DMS153 treated with DMSO at 0.1 percent for 48 hours (cell line): ENCODE results near the gene SV2B.
"Not testable (repeated sequence)": the region's sequence is repeated elsewhere in the genome, so short reads cannot be mapped to it uniquely, and the experiment has no call there.

Experiments used
- DNase-seq: peaks from one replicate; lab custom pipeline; 2025; ENCODE audit not compliant: unreplicated experiment; lab: John Stamatoyannopoulos, UW

SV2B gene

DNA sequence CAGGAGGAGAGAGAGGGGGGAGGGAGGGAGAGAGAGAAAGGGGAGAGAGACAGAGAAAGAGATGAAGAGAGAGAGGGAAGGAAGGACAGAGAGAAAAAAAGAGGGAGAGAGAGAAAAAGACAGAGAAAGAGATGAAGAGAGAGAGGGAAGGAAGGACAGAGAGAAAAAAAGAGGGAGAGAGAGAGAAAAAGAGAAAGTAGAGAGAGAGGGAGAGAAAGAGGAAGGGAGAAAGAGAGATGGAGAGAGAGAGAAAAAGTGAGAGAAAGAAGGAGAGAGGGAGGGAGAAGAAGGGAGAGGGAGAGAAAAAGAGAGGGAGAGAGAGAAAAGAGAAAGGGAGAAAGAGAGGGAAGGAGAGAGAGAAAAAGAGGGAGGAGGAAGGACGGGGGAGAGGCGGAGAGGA lies 204.2 kb downstream of the SV2B start:
- DNase-seq = no peak

GRCh38 chr15:91304786-91305185 lies 204.7 kb downstream of the SV2B start:
- DNase-seq = no peak

- no peak for DNase-seq
These were observed 206.1 kb downstream of the SV2B start for GRCh38 chr15:91306144-91306543.

DNA sequence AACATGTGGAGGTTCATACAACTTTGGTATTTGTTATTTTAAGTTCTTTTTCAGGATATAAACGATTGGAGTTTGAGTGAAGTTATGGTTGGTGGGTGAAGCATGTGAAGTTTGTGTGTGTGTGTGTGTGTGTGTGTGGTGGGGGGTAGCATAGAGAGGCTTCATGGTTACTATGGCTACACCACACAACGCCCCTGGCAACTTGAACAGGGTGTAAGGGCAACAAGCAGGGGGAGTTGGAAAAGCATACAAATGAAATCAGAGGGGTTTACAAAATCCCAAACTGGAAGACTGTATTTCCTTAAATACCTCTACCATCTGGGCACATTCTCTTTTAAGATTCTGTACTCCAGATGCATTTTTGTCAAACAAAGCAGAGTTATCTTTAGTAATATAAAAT lies 207.5 kb downstream of the SV2B start:
- DNase-seq = no peak

- no peak for DNase-seq
These were observed 208.1 kb downstream of the SV2B start for GRCh38 chr15:91308199-91308598.

GRCh38 chr15:91308855-91309254 lies 208.8 kb downstream of the SV2B start:
- DNase-seq = no peak

DNA sequence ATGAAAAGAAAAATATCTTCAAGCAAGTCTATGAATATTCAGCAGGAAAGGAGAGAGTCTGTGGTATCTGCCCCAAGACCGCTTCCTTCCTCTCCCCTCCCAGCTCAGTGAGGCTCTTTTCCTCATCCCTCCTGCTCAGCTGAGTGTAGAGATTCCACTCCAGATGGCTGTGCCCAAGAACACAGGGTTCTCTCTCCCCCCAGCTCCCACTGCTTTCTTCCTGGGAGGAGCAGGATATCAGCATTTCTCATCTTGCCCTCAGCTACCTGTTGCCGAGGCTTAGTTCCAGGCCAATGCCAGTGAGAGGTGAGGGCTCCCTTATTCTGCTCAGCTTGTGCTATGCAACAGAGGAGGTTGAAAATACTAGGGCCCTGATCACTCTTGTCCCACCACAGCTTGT lies 211.9 kb downstream of the SV2B start:
- DNase-seq = no peak

- no peak for DNase-seq
These were observed 216.1 kb downstream of the SV2B start for GRCh38 chr15:91316126-91316525.

- no peak for DNase-seq
These were observed 218.5 kb downstream of the SV2B start for GRCh38 chr15:91318516-91318915.

DNA sequence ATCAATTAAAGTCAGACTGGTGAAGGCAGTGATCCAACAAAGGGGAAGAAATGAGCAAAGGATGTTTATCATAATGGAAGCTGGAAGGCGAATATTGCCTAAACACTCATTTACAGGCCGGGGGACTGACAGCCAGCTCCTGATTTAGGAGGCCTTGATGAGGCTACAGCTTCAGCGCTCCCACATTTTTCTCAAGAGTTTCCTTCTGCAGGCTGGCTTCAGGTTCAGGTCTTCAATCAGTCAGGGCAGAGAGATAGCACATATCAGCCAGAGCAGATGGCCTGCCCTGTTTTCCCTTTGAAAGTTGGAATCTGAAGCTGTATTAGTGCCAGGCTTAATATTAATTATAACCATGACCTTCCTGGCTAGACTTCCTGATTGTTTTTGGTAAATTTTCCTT lies 218.9 kb downstream of the SV2B start:
- no peak for DNase-seq

GRCh38 chr15:91319371-91320059 lies 219.5 kb downstream of the SV2B start:
- no peak for DNase-seq

GRCh38 chr15:91320101-91320500 lies 220.0 kb downstream of the SV2B start:
- DNase-seq = no peak

DNA sequence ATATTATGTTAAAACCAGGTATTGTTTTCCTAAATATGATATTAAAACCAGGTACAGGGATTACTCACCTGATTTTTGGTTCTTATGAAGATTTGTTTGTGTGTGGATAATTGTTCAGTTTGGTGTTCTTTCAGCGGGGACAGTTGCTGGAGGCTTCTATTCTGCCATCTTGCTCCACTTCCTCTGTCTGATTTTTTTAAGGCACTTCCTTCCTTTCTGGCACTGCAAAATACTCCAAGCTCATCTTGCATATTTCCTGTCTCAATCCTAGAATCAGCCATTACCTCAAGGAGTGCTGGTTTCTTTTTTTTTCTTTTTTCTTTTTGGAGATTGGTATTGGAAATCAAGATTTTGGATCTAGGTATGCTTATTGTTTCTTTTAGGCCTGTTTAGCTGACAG lies 229.9 kb downstream of the SV2B start:
- no peak for DNase-seq

GRCh38 chr15:91331581-91331980 lies 231.5 kb downstream of the SV2B start:
- no peak for DNase-seq

DNA sequence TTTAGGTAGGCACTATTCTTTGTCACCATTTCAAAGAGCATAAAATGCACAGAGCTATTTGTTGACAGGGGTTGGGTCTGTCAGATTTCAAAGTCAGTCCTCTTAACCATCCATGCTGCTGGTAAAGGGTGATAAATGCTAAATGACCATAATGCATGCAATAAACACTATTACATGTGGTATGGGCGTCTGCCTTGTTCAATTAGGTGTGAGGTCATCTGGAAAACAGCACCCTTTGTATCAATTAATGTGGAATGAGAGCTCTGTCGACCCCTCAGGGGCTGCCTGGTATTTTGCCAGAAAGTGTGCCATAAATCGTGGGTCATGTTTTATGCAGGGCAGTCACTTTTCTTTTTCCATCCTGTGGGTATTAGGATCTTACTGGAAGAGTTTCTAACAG lies 235.6 kb downstream of the SV2B start:
- DNase-seq = no peak

DNA sequence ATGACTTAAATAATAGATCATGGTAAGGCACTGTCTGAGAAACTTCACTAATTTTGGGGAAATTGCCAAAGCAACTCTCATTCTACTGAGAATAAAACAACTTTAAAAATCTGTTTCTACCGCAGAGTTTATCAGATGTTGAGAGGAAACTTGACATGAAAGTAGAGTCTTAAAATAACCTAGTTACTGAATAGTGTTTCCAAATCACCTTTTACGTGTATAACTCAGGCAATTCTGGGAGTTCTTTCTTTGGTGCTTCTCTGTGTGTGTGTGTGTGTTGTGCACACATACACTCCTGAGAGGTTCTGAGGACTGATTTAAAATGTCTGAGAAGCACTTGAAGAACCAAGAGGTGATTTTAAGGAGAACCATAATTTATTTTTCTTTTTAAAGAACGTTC lies 236.6 kb downstream of the SV2B start:
- DNase-seq = no peak

- no peak for DNase-seq
These were observed 238.7 kb downstream of the SV2B start for GRCh38 chr15:91338766-91339165.

- DNase-seq = no peak
These were observed 242.0 kb downstream of the SV2B start for GRCh38 chr15:91342097-91342496.

DNA sequence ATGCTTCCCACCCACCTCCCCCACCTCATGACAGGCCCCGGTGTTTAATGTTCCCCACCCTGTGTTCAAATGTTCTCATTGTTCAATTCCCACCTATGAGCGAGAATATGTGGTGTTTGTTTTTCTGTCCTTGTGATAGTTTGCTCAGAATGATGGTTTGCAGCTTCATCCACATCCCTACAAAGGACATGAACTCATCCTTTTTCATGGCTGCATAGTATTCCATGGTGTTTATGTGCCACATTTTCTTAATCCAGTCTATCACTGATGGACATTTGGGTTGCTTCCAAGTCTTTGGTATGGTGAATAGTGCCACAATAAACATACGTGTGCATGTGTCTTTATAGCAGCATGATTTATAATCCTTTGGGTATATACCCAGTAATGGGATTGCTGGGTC lies 244.9 kb downstream of the SV2B start:
- not testable (repeated sequence) for DNase-seq

GRCh38 chr15:91345736-91346135 lies 245.7 kb downstream of the SV2B start:
- DNase-seq = no peak

DNA sequence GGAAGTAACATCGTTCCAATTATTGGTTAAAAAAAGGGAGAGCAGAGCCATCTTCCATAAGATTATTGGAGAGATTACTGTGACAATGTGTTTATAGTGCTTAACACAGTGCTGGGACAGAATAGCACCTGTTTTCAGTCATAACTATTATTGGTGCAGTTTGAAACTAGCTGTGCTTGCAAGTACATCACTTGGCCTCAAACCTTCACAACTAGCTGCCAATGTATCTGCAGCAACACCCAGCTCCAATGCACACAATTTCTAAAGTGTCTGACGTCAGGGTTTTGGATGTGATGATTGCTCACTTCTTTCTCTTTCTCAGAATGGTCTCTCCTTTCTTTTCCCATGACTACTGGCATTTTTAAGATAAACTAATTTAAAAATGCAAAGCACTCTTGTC lies 246.2 kb downstream of the SV2B start:
- no peak for DNase-seq

- no peak for DNase-seq
These were observed 248.9 kb downstream of the SV2B start for GRCh38 chr15:91348752-91349500.
